IMR-90 (cell line): ENCODE results near the gene NKIRAS1. TPM values are rescaled to one million over a fixed set of nuclear protein-coding genes. Genes with fewer than 3 reads are reported as not detected.

Experiments
- ATAC-seq: fragments of 200-7000 bp; cut with Tn5 transposase; 2 replicates; pipeline ENCODE4 v1.9.1; 2020; ENCODE audit warnings: low read depth, mild to moderate bottlenecking, moderate library complexity
- BruUV-seq: library from RNA; stranded (reverse); fragments of 400-500 nt; replicated peaks from 2 replicates; lab custom pipeline; 2021; lab: Mats Ljungman, UMichigan
- CTCF ChIA-PET: fragments of 300-600 bp; formaldehyde crosslinking; extraction: SDS; loops from one replicate; lab custom pipeline; 2021; ENCODE audit warnings: antibody characterized with exemption; lab: Yijun Ruan, JAX
- POLR2A ChIA-PET: fragments of 300-600 bp; sonication (Branson Sonifier 250); formaldehyde crosslinking; loops from one replicate; lab custom pipeline; 2022; ENCODE audit warnings: antibody characterized with exemption; ENCODE audit not compliant: unreplicated experiment; lab: Charles Lee
- DNase-seq: peaks from one replicate; pipeline ENCODE4 v3.0.0; 2013
- H2AFZ ChIP-seq: replicated peaks from 2 replicates; pipeline ENCODE3; 2013; ENCODE audit warnings: low read length, mild to moderate bottlenecking; ENCODE audit not compliant: poor library complexity
- H2AK5ac ChIP-seq: 2 replicates; pipeline ENCODE4 v1.6.1; 2013; ENCODE audit warnings: low read depth, low read length, inconsistent platforms
- H2AK9ac ChIP-seq: replicated peaks from 2 replicates; pipeline ENCODE3; 2013; ENCODE audit warnings: mild to moderate bottlenecking, low read depth, low read length, moderate library complexity; ENCODE audit not compliant: poor library complexity
- H2BK120ac ChIP-seq: 2 replicates; pipeline ENCODE4 v1.6.1; 2013; ENCODE audit warnings: low read depth, low read length, inconsistent platforms
- H2BK15ac ChIP-seq: 3 replicates; pipeline ENCODE4 v1.6.1; 2013; ENCODE audit warnings: low read depth, low read length, inconsistent platforms
- H2BK20ac ChIP-seq: 2 replicates; pipeline ENCODE4 v1.6.1; 2013; ENCODE audit warnings: low read depth, mild to moderate bottlenecking, inconsistent platforms, low read length, moderate library complexity
- H2BK5ac ChIP-seq: 2 replicates; pipeline ENCODE4 v1.6.1; 2013; ENCODE audit warnings: mild to moderate bottlenecking, low read depth, low read length, inconsistent platforms; ENCODE audit not compliant: poor library complexity, severe bottlenecking
- H3K14ac ChIP-seq: replicated peaks from 2 replicates; pipeline ENCODE4 v1.6.1; 2013; ENCODE audit warnings: low read depth, low read length, inconsistent platforms
- H3K18ac ChIP-seq: 2 replicates; pipeline ENCODE4 v1.6.1; 2013; ENCODE audit warnings: low read depth, low read length, control low read depth
- H3K23ac ChIP-seq: 2 replicates; pipeline ENCODE4 v1.6.1; 2013; ENCODE audit warnings: low read depth, low read length, inconsistent platforms
- H3K27ac ChIP-seq: 2 replicates; pipeline ENCODE4 v1.5.1; 2013; ENCODE audit warnings: mild to moderate bottlenecking, control low read depth, low read length; ENCODE audit not compliant: insufficient read depth
- H3K27me3 ChIP-seq: 2 replicates; pipeline ENCODE4 v1.6.1; 2013; ENCODE audit warnings: low read length; ENCODE audit not compliant: control insufficient read depth, insufficient read depth
- H3K36me3 ChIP-seq: 2 replicates; pipeline ENCODE4 v1.6.1; 2013; ENCODE audit warnings: low read length, mixed read lengths; ENCODE audit not compliant: control insufficient read depth, insufficient read depth
- H3K4ac ChIP-seq: 2 replicates; pipeline ENCODE4 v1.6.1; 2013; ENCODE audit warnings: low read depth, low read length, inconsistent platforms
- H3K4me1 ChIP-seq: 2 replicates; pipeline ENCODE4 v1.6.1; 2013; ENCODE audit warnings: low read length, mixed read lengths; ENCODE audit not compliant: control insufficient read depth, insufficient read depth
- H3K4me2 ChIP-seq: 2 replicates; pipeline ENCODE4 v1.6.1; 2013; ENCODE audit warnings: low read depth, mild to moderate bottlenecking, control low read depth, low read length, moderate library complexity
- H3K4me3 ChIP-seq: 2 replicates; pipeline ENCODE4 v1.5.1; 2013; ENCODE audit warnings: low read depth, mild to moderate bottlenecking, control low read depth, low read length, moderate library complexity; ENCODE audit not compliant: insufficient read depth
- H3K56ac ChIP-seq: 2 replicates; pipeline ENCODE4 v1.6.1; 2013; ENCODE audit warnings: low read length, inconsistent platforms; ENCODE audit not compliant: insufficient read depth; ENCODE audit errors: extremely low read depth
- H3K79me1 ChIP-seq, 2 experiments: 2 replicates each; pipeline ENCODE4 v1.6.1; 2013; ENCODE audit warnings: low read length in 2 of 2, inconsistent platforms in 1 of 2, low read depth in 1 of 2
- H3K9ac ChIP-seq: 2 replicates; pipeline ENCODE4 v1.6.1; 2013; ENCODE audit warnings: low read depth, low read length, control low read depth
- H3K9me1 ChIP-seq: 2 replicates; pipeline ENCODE4 v1.6.1; 2013; ENCODE audit warnings: low read length, inconsistent platforms; ENCODE audit not compliant: insufficient read depth
- H3K9me3 ChIP-seq: 2 replicates; pipeline ENCODE4 v1.6.1; 2013; ENCODE audit warnings: low read length; ENCODE audit not compliant: control insufficient read depth, insufficient read depth
- H4K20me1 ChIP-seq: 2 replicates; pipeline ENCODE4 v1.6.1; 2013; ENCODE audit warnings: low read length, inconsistent platforms; ENCODE audit not compliant: insufficient read depth
- H4K5ac ChIP-seq: 2 replicates; pipeline ENCODE4 v1.6.1; 2013; ENCODE audit warnings: mild to moderate bottlenecking, low read depth, low read length, control low read depth
- H4K8ac ChIP-seq, 2 experiments: 2 replicates each; pipeline ENCODE4 v1.6.1; 2013; ENCODE audit warnings: low read depth in 2 of 2, low read length in 2 of 2, control low read depth in 1 of 2, inconsistent platforms in 1 of 2
- H4K91ac ChIP-seq: 2 replicates; pipeline ENCODE4 v1.6.1; 2013; ENCODE audit warnings: low read depth, low read length, inconsistent platforms; ENCODE audit not compliant: insufficient read depth
- BHLHE40 ChIP-seq: fragments of 150-350 bp; IDR thresholded peaks from 2 replicates; pipeline ENCODE4 v1.6.1; 2016; ENCODE audit warnings: mild to moderate bottlenecking, low read depth, low read length
- CEBPB ChIP-seq: IDR thresholded peaks from 2 replicates; pipeline ENCODE4 v1.6.1; 2012; ENCODE audit warnings: low read depth, low read length, improper control_type of control experiment
- CHD1 ChIP-seq: IDR thresholded peaks from 2 replicates; pipeline ENCODE4 v1.6.1; 2012; ENCODE audit warnings: low read depth, low read length, improper control_type of control experiment
- CTCF ChIP-seq: conservative IDR thresholded peaks from 2 replicates; pipeline ENCODE4 v1.5.1; 2012; ENCODE audit warnings: mild to moderate bottlenecking, low read depth, low read length, improper control_type of control experiment
- ELK1 ChIP-seq: fragments of 150-350 bp; IDR thresholded peaks from 2 replicates; pipeline ENCODE4 v1.6.1; 2016; ENCODE audit warnings: low read depth, mild to moderate bottlenecking, low read length, moderate library complexity, borderline replicate concordance
- FOS ChIP-seq: fragments of 150-350 bp; IDR thresholded peaks from 2 replicates; pipeline ENCODE4 v1.6.1; 2016; ENCODE audit warnings: low read depth, low read length
- MAFK ChIP-seq: IDR thresholded peaks from 2 replicates; pipeline ENCODE4 v1.6.1; 2012; ENCODE audit warnings: low read depth, low read length, improper control_type of control experiment
- MAZ ChIP-seq: IDR thresholded peaks from 2 replicates; pipeline ENCODE4 v1.6.1; 2012; ENCODE audit warnings: low read depth, mild to moderate bottlenecking, low read length, improper control_type of control experiment, moderate library complexity, borderline replicate concordance
- MXI1 ChIP-seq: IDR thresholded peaks from 2 replicates; pipeline ENCODE4 v1.6.1; 2012; ENCODE audit warnings: low read depth, mild to moderate bottlenecking, low read length, moderate library complexity, borderline replicate concordance
- NFE2L2 ChIP-seq: fragments of 150-350 bp; IDR thresholded peaks from 2 replicates; pipeline ENCODE4 v1.6.1; 2016; ENCODE audit warnings: low read depth, mild to moderate bottlenecking, low read length
- POLR2A ChIP-seq: IDR thresholded peaks from 2 replicates; pipeline ENCODE4 v1.6.1; 2012; ENCODE audit warnings: mild to moderate bottlenecking, low read depth, low read length
- RAD21 ChIP-seq: IDR thresholded peaks from 2 replicates; pipeline ENCODE4 v1.6.1; 2012; ENCODE audit warnings: low read length, improper control_type of control experiment
- RCOR1 ChIP-seq: IDR thresholded peaks from 2 replicates; pipeline ENCODE4 v1.6.1; 2012; ENCODE audit warnings: mild to moderate bottlenecking, low read length, improper control_type of control experiment; ENCODE audit not compliant: insufficient replicate concordance
- RFX5 ChIP-seq: IDR thresholded peaks from 2 replicates; pipeline ENCODE4 v1.8.0; 2012; ENCODE audit warnings: low read depth, mild to moderate bottlenecking, low read length, moderate library complexity
- SMC3 ChIP-seq: fragments of 150-350 bp; IDR thresholded peaks from 2 replicates; pipeline ENCODE4 v1.6.1; 2016; ENCODE audit warnings: low read depth, mild to moderate bottlenecking, antibody characterized with exemption, low read length, moderate library complexity
- WGBS, 2 experiments: methylation state at CpG; one replicate each; pipeline versions ENCODE4 v1.1.5 to v1.1.7; 2013; ENCODE audit warnings: missing lambda C conversion rate in 2 of 2; ENCODE audit not compliant: insufficient read length in 1 of 2; ENCODE audit errors: extremely low coverage in 2 of 2; 5-methylcytosine and 5-hydroxymethylcytosine counted together
- dilution Hi-C: fragments of 300-500 bp; cut with HindIII; formaldehyde crosslinking; loops from one replicate; pipeline ENCODE4 v1.14.3; 2018; ENCODE audit warnings: low sequenced_read_pairs; ENCODE audit not compliant: unreplicated experiment
- in situ Hi-C: fragments of 300-500 bp; cut with MboI; formaldehyde crosslinking; loops from 3 replicates; pipeline ENCODE4 v1.14.3; 2019; ENCODE audit warnings: low sequenced_read_pairs, inconsistent platforms, mixed read lengths
- intact Hi-C: fragments of 100-400 bp; cut with micrococcal nuclease; formaldehyde crosslinking; loops from 2 replicates; pipeline ENCODE4 v1.10.0; 2022
- polyA plus RNA-seq, 3 experiments: library from polyadenylated mRNA; depleted of rRNA; stranded (reverse); fragments of >200 nt; gene quantifications; 2 replicates each; pipeline ENCODE4 v1.2.3, GENCODE V29; 2012; ENCODE audit warnings: low replicate concordance in 1 of 3
- total RNA-seq: library from RNA; depleted of rRNA; stranded (reverse); fragments of >200 nt; gene quantifications from 2 replicates; pipeline ENCODE4 v1.2.3, GENCODE V29; 2012
- TF ChIP-seq, protein P1 (sequence below): fragments of 150-350 bp; IDR thresholded peaks from 2 replicates; pipeline ENCODE4 v1.6.1; 2017; ENCODE audit warnings: mild to moderate bottlenecking, antibody characterized with exemption, low read length, low read depth

Gene NKIRAS1
- total and polyA plus RNA-seq, 2 of the 4 experiments (the other 2 are of a cell fraction) = 6.1 to 6.8 TPM

GRCh38 chr3:23919628-23920027, 2.8 kb upstream of the NKIRAS1 start:
- no peak overlapping the region for H2BK20ac ChIP-seq
- H4K5ac ChIP-seq = no peak overlapping the region
- H3K56ac ChIP-seq = no peak overlapping the region
- no peak overlapping the region for H3K23ac ChIP-seq
- ChIA-PET CTCF (no interaction called here), POLR2A (no interaction called here)
- no peak overlapping the region for H2BK15ac ChIP-seq
- H2BK5ac ChIP-seq = no peak overlapping the region
- dilution Hi-C loops = no loop called here
- H3K4me1 ChIP-seq = peaks cover 2% of the 10 kb centered on the region; the same call in 1 of the 2 replicates
- peaks cover 16 to 54% of the 10 kb centered on the region in 2 experiments for H3K79me1 ChIP-seq
- no peak overlapping the region for H2AK9ac ChIP-seq
- no peak overlapping the region for H3K4ac ChIP-seq
- no peaks in the 10 kb centered on the region; the same call in 1 of the 2 replicates for H3K9me1 ChIP-seq
- H4K8ac ChIP-seq = no peak overlapping the region
- no peaks in the 10 kb centered on the region for H3K9me3 ChIP-seq
- no peak overlapping the region for H2AFZ ChIP-seq
- no peak for TF ChIP-seq MAFK
- no peak for TF ChIP-seq CTCF
- no peak for TF ChIP-seq RAD21
- TF ChIP-seq MAZ = no peak
- TF ChIP-seq CEBPB = no peak
- no peak for TF ChIP-seq MXI1
- TF ChIP-seq CHD1 = no peak
- no peak for TF ChIP-seq POLR2A
- TF ChIP-seq RCOR1 = no peak
- no peak for TF ChIP-seq RFX5
- TF ChIP-seq NFE2L2 = no peak
- TF ChIP-seq FOS = no peak
- TF ChIP-seq SMC3 = no peak
- TF ChIP-seq, protein P1, sequence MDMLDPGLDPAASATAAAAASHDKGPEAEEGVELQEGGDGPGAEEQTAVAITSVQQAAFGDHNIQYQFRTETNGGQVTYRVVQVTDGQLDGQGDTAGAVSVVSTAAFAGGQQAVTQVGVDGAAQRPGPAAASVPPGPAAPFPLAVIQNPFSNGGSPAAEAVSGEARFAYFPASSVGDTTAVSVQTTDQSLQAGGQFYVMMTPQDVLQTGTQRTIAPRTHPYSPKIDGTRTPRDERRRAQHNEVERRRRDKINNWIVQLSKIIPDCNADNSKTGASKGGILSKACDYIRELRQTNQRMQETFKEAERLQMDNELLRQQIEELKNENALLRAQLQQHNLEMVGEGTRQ = no peak
- no peak for TF ChIP-seq ELK1
- no peak for TF ChIP-seq BHLHE40
- BruUV-seq = TSS peak; percentile 80
- H4K20me1 ChIP-seq = peaks cover 40% of the 10 kb centered on the region
- no peak overlapping the region for H2AK5ac ChIP-seq
- no peak overlapping the region for H3K18ac ChIP-seq
- H3K4me3 ChIP-seq = no peak overlapping the region
- no peak overlapping the region for H2BK120ac ChIP-seq
- in situ Hi-C loops = no loop called here
- no peak overlapping the region for H3K27ac ChIP-seq
- no peak overlapping the region for H3K4me2 ChIP-seq
- peaks cover 14% of the 10 kb centered on the region for H3K36me3 ChIP-seq
- H3K9ac ChIP-seq = no peak overlapping the region
- H4K91ac ChIP-seq = no peak overlapping the region
- H3K27me3 ChIP-seq = no peaks in the 10 kb centered on the region
- intact Hi-C loops = loop anchor here (10.0 kb wide), 1 partner anchor 765 kb away; no protein-coding TSS in a partner anchor
- ATAC-seq (no peak), DNase-seq (no peak)
- no CpG with 5 or more reads among the region's 2 CpGs for WGBS, 2 experiments
- no peak overlapping the region for H3K14ac ChIP-seq
